ENCODE data around the gene TMEM51.
A peak's percentile ranks its signal among the peaks of the same experiment; 100 is the strongest.
"Not testable (repeated sequence)": the region's sequence is repeated elsewhere in the genome, so short reads cannot be mapped to it uniquely, and the experiment has no call there.

TMEM51 gene

GRCh38 chr1:15155888-15156741 is 2.6 kb downstream of the TMEM51 start:
- peak; percentile 68 for DNase-seq

GRCh38 chr1:15156807-15157380 is 3.3 kb downstream of the TMEM51 start:
- DNase-seq, result no peak

GRCh38 chr1:15157524-15158399 is 4.2 kb downstream of the TMEM51 start:
- no peak for DNase-seq

GRCh38 chr1:15158506-15159165 is 5.1 kb downstream of the TMEM51 start:
- no peak for DNase-seq

GRCh38 chr1:15159166-15159555 is 5.6 kb downstream of the TMEM51 start:
- no peak for DNase-seq

GRCh38 chr1:15160626-15161025 is 7.1 kb downstream of the TMEM51 start:
- no peak for DNase-seq

- no peak for DNase-seq
Measured at GRCh38 chr1:15167386-15167785, 13.8 kb downstream of the TMEM51 start.

GRCh38 chr1:15168479-15168878 is 14.9 kb downstream of the TMEM51 start:
- DNase-seq, result no peak

GRCh38 chr1:15170071-15170470 is 16.5 kb downstream of the TMEM51 start:
- DNase-seq, result no peak

- no peak for DNase-seq
Measured at GRCh38 chr1:15171271-15171908, 17.8 kb downstream of the TMEM51 start.

GRCh38 chr1:15172405-15173259 is 19.1 kb downstream of the TMEM51 start:
- no peak for DNase-seq

- DNase-seq, result no peak
Measured at GRCh38 chr1:15173863-15174614, 20.5 kb downstream of the TMEM51 start.

GRCh38 chr1:15174615-15174983 is 21.1 kb downstream of the TMEM51 start:
- DNase-seq, result no peak

GRCh38 chr1:15175324-15176094 is 22.0 kb downstream of the TMEM51 start:
- not testable (repeated sequence) for DNase-seq

- no peak for DNase-seq
Measured at GRCh38 chr1:15176120-15176519, 22.6 kb downstream of the TMEM51 start.

- DNase-seq, result no peak
Measured at GRCh38 chr1:15176898-15177665, 23.5 kb downstream of the TMEM51 start.

- DNase-seq, result no peak
Measured at GRCh38 chr1:15177710-15178166, 24.2 kb downstream of the TMEM51 start.

GRCh38 chr1:15178571-15179484 is 25.3 kb downstream of the TMEM51 start:
- DNase-seq, result peak; percentile 40
